LHCN-M2 (cell line): ENCODE measurements around the gene GALNT6. TPM values are rescaled to one million over a fixed set of nuclear protein-coding genes. Genes with fewer than 3 reads are reported as not detected.

Experiments
- DNase-seq: peaks from one replicate; pipeline ENCODE4 v3.0.0-alpha.2; 2012; ENCODE audit warnings: low read depth
- polyA plus RNA-seq: library from polyadenylated mRNA; unstranded; fragments of >200 nt; gene quantifications from one replicate; pipeline ENCODE4 v1.2.1, GENCODE V29; 2012; ENCODE audit warnings: missing spikeins
- total RNA-seq: library from RNA; depleted of rRNA; stranded (reverse); fragments of >200 nt; gene quantifications from 2 replicates; pipeline ENCODE4 v1.2.3, GENCODE V29; 2014; rRNA removed

The GALNT6 gene
- 0.13 TPM in 1 of 2 replicates, not detected in the other for total RNA-seq
- polyA plus RNA-seq = 0.11 TPM

- DNase-seq = no peak
These were observed at the start of gene GALNT6 for GRCh38 chr12:51391283-51392123. Gene GALNT6 (minus strand): TSS chr12:51391406. CDS start chr12:51379781, 11,625 bp downstream.

GRCh38 chr12:51439330-51439729, 48.1 kb upstream of the GALNT6 start:
- no peak for DNase-seq

- DNase-seq = no peak
These were observed 46.2 kb upstream of the GALNT6 start for GRCh38 chr12:51437431-51437830.

- DNase-seq = no peak
These were observed 43.1 kb upstream of the GALNT6 start for GRCh38 chr12:51434305-51434704.

GRCh38 chr12:51432921-51433320, 41.7 kb upstream of the GALNT6 start:
- no peak for DNase-seq

- DNase-seq = no peak
These were observed 39.1 kb upstream of the GALNT6 start for GRCh38 chr12:51430196-51430895.

GRCh38 chr12:51429700-51430099, 38.5 kb upstream of the GALNT6 start:
- DNase-seq = no peak

- no peak for DNase-seq
These were observed 37.0 kb upstream of the GALNT6 start for GRCh38 chr12:51428256-51428655.

GRCh38 chr12:51424662-51425539, 33.7 kb upstream of the GALNT6 start, which contains the start of gene SLC4A8:
Gene SLC4A8 (plus strand): TSS chr12:51424831. CDS start chr12:51424988, 157 bp downstream.
- DNase-seq = peak; percentile 81

GRCh38 chr12:51424094-51424661, 33.0 kb upstream of the GALNT6 start:
- no peak for DNase-seq

- DNase-seq = peak; percentile 69
These were observed 30.2 kb upstream of the GALNT6 start for GRCh38 chr12:51421266-51421884.

GRCh38 chr12:51419425-51420193, 28.4 kb upstream of the GALNT6 start:
- no peak for DNase-seq

GRCh38 chr12:51417826-51418225, 26.6 kb upstream of the GALNT6 start:
- no peak for DNase-seq

- DNase-seq = no peak
These were observed 24.7 kb upstream of the GALNT6 start for GRCh38 chr12:51415931-51416330.

- no peak for DNase-seq
These were observed 22.6 kb upstream of the GALNT6 start for GRCh38 chr12:51413791-51414190.

- no peak for DNase-seq
These were observed 21.9 kb upstream of the GALNT6 start for GRCh38 chr12:51413149-51413548.

- no peak for DNase-seq
These were observed 18.6 kb upstream of the GALNT6 start for GRCh38 chr12:51409846-51410245.

GRCh38 chr12:51407604-51408003, 16.4 kb upstream of the GALNT6 start:
- no peak for DNase-seq

GRCh38 chr12:51406859-51407258, 15.7 kb upstream of the GALNT6 start:
- no peak for DNase-seq

- no peak for DNase-seq
These were observed 15.1 kb upstream of the GALNT6 start for GRCh38 chr12:51406290-51406689.
